ENCODE results near the gene IMPG1. TPM values are rescaled to one million over a fixed set of nuclear protein-coding genes. Genes with fewer than 3 reads are reported as not detected.

IMPG1 gene
- total RNA-seq (ENCODE audit: unreplicated experiment) = 0.51 TPM
- long read RNA-seq = 0 reads

- no peaks in the 10 kb centered on the region for H3K27me3 Mint-ChIP-seq (ENCODE audit: unreplicated experiment)
- no peaks in the 10 kb centered on the region for H3K36me3 Mint-ChIP-seq (ENCODE audit: unreplicated experiment)
- H3K4me3 Mint-ChIP-seq (ENCODE audit: unreplicated experiment) = no peak within 1 kb of the TSS
- DNase-seq = no peak
- peaks cover 7% of the 10 kb centered on the region for H3K4me1 Mint-ChIP-seq (ENCODE audit: low read depth, unreplicated experiment)
- H3K9me3 Mint-ChIP-seq (ENCODE audit: unreplicated experiment) = no peaks in the 10 kb centered on the region
- H3K27ac Mint-ChIP-seq (ENCODE audit: unreplicated experiment) = peak within 1 kb of the TSS; percentile 52
- no peak for TF ChIP-seq CTCF (IDR thresholded peaks at IDR 0.05; ENCODE audit: partially characterized antibody, unreplicated experiment)
These were observed at the start of gene IMPG1 for GRCh38 chr6:76072562-76072961. Gene IMPG1, minus strand, starts transcription at chr6:76072662. Its CDS starts 174 bp downstream, at chr6:76072488.

GRCh38 chr6:76120302-76120701 is 47.8 kb upstream of the IMPG1 start:
- DNase-seq = no peak
- Mint-ChIP-seq H3K4me1 (ENCODE audit: low read depth, unreplicated experiment) (no peaks in the 10 kb centered on the region), H3K9me3 (ENCODE audit: unreplicated experiment) (peaks cover 9% of the 10 kb centered on the region), H3K36me3 (ENCODE audit: unreplicated experiment) (peaks cover 11% of the 10 kb centered on the region), H3K4me3 (ENCODE audit: unreplicated experiment) (no peak overlapping the region), H3K27me3 (ENCODE audit: unreplicated experiment) (peaks cover 8% of the 10 kb centered on the region), H3K27ac (ENCODE audit: unreplicated experiment) (no peak overlapping the region)
- no peak for TF ChIP-seq CTCF (IDR thresholded peaks at IDR 0.05; ENCODE audit: partially characterized antibody, unreplicated experiment)

- Mint-ChIP-seq H3K27ac (ENCODE audit: unreplicated experiment) (no peak overlapping the region), H3K9me3 (ENCODE audit: unreplicated experiment) (no peaks in the 10 kb centered on the region), H3K4me1 (ENCODE audit: low read depth, unreplicated experiment) (peaks cover 7% of the 10 kb centered on the region), H3K27me3 (ENCODE audit: unreplicated experiment) (no peaks in the 10 kb centered on the region), H3K4me3 (ENCODE audit: unreplicated experiment) (no peak overlapping the region), H3K36me3 (ENCODE audit: unreplicated experiment) (no peaks in the 10 kb centered on the region)
- no peak for DNase-seq
- TF ChIP-seq CTCF (IDR thresholded peaks at IDR 0.05; ENCODE audit: partially characterized antibody, unreplicated experiment) = no peak
These were observed 819 bp upstream of the IMPG1 start for GRCh38 chr6:76073281-76073680.

- Mint-ChIP-seq H3K4me1 (ENCODE audit: low read depth, unreplicated experiment) (no peaks in the 10 kb centered on the region), H3K4me3 (ENCODE audit: unreplicated experiment) (no peak overlapping the region), H3K9me3 (ENCODE audit: unreplicated experiment) (no peaks in the 10 kb centered on the region), H3K27me3 (ENCODE audit: unreplicated experiment) (no peaks in the 10 kb centered on the region), H3K36me3 (ENCODE audit: unreplicated experiment) (no peaks in the 10 kb centered on the region), H3K27ac (ENCODE audit: unreplicated experiment) (no peak overlapping the region)
- TF ChIP-seq CTCF (IDR thresholded peaks at IDR 0.05; ENCODE audit: partially characterized antibody, unreplicated experiment) = no peak
- DNase-seq = no peak
These were observed 15.0 kb downstream of the IMPG1 start for GRCh38 chr6:76057469-76057868.

GRCh38 chr6:76052314-76052713 is 20.1 kb downstream of the IMPG1 start:
- H3K4me1 Mint-ChIP-seq (ENCODE audit: low read depth, unreplicated experiment) = peaks cover 3% of the 10 kb centered on the region
- no peak overlapping the region for H3K4me3 Mint-ChIP-seq (ENCODE audit: unreplicated experiment)
- no peak overlapping the region for H3K27ac Mint-ChIP-seq (ENCODE audit: unreplicated experiment)
- H3K36me3 Mint-ChIP-seq (ENCODE audit: unreplicated experiment) = no peaks in the 10 kb centered on the region
- H3K9me3 Mint-ChIP-seq (ENCODE audit: unreplicated experiment) = no peaks in the 10 kb centered on the region
- DNase-seq = no peak
- no peaks in the 10 kb centered on the region for H3K27me3 Mint-ChIP-seq (ENCODE audit: unreplicated experiment)
- no peak for TF ChIP-seq CTCF (IDR thresholded peaks at IDR 0.05; ENCODE audit: partially characterized antibody, unreplicated experiment)

Measured in glutamatergic neuron (in vitro differentiated cells).